GM13976 (cell line): ENCODE data around the gene SNF8.

ENCODE experiments used
- DNase-seq: peaks from one replicate; pipeline ENCODE4 v3.0.0; 2012; ENCODE audit warnings: low spot score
- in situ Hi-C: fragments of 300-500 bp; cut with MboI; formaldehyde crosslinking; loops from one replicate; pipeline ENCODE4 v1.12.0; 2022; ENCODE audit warnings: low sequenced_read_pairs, mixed read lengths, inconsistent platforms; ENCODE audit not compliant: unreplicated experiment
- TF ChIP-seq, protein P1 (sequence below): IDR thresholded peaks from 2 replicates; pipeline ENCODE4 v1.5.1; 2012; ENCODE audit warnings: borderline replicate concordance, mild to moderate bottlenecking; ENCODE audit not compliant: insufficient read depth; ENCODE audit errors: extremely low read depth, missing control alignments, control extremely low read depth

Gene SNF8

DNA sequence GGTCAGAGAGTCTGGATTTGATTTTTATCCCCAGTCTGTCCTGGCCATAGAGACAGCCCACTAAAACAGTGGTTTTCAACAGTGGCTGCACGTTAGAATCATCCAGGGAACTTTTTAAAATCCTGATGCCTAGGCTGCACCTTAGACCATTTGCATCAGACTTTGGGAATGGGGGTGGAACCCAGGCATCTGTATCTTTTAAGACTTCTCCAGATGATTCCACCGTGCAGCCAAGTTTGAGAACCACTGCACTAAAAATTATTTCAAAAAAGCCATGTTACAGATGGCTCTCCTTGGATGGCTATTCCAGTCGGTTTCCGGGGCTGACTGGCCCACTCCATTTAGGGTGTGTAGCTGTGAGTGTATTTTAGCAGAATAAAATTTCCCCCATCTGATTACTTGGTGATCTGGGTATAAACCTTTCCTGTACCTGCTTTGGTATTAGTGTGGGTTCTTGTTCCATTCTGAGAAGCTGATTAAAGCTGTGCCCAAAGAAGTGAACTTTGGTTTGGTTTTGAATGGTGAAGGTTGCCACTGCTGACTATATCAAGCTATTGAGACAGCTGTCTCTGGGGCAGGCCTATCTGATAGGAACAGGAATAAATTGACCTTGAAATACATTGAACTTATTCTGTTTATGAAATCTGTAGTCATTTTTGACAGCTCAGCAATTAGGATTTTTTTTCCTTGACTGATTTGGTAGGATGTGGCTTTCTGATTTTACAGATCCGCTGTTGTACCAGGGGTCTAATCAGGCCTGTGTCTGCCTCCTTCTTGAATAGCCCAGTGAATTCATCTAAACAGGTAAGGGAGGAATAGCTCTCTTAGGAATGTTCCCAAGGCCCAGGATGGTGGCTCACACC lies 50.8 kb downstream of the SNF8 start:
- TF ChIP-seq, protein P1, sequence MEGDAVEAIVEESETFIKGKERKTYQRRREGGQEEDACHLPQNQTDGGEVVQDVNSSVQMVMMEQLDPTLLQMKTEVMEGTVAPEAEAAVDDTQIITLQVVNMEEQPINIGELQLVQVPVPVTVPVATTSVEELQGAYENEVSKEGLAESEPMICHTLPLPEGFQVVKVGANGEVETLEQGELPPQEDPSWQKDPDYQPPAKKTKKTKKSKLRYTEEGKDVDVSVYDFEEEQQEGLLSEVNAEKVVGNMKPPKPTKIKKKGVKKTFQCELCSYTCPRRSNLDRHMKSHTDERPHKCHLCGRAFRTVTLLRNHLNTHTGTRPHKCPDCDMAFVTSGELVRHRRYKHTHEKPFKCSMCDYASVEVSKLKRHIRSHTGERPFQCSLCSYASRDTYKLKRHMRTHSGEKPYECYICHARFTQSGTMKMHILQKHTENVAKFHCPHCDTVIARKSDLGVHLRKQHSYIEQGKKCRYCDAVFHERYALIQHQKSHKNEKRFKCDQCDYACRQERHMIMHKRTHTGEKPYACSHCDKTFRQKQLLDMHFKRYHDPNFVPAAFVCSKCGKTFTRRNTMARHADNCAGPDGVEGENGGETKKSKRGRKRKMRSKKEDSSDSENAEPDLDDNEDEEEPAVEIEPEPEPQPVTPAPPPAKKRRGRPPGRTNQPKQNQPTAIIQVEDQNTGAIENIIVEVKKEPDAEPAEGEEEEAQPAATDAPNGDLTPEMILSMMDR: no peak
- no peak for DNase-seq
- in situ Hi-C loops: no loop called here

DNA sequence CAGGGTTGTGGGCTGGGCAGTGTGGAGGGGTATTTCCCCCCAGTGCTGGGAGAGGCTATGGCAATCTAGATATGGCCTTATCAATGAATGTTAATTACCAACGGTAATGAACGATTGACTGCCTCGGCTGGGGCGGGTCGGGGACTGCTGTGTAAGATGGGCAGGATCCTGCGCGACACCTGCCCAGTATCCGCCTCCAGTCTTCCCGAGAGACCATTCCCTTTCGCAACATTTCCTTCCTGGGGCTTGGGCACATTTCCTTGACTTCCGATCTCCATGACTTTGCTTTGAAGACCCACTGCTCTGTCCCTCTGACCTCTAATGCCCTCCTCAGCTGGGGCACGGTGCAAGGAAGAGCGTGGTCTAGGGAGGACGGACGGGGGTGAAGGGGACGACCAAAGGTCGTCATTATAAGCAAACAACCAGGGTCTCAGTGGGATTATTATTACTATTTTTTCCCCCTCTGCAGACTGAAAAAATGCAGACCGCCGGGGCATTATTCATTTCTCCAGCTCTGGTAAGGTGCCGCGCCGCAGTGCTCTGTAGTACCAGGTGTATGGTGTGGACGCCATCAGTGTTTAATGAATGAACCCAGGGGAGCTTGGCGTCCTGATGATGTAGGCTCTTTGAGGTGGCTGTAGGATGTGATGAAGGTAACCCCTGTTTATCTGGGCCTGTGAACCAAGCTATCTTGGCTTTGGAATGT lies 51.5 kb downstream of the SNF8 start:
- DNase-seq: no peak
- TF ChIP-seq, protein P1: no peak
- in situ Hi-C loops: no loop called here

DNA sequence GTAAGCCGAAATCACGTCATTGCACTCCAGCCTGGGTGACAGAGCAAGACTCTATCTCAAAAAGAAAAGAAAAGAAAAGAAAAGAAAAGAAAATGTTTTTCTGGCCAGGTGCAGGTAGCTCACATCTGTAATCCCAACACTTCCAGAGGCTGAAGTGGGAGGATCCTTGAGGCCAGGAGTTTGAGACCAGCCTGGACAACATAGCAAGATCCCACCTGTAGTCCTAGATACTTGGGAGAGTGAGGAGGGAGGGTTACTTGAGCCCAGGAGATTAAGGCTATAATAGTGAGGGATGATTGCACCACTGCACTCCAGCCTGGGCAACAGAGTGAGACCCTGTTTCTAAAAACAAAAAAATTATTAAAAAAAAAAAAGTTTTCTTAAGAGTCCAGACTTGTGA lies 54.6 kb downstream of the SNF8 start:
- no peak for DNase-seq
- TF ChIP-seq, protein P1: no peak
- in situ Hi-C loops: no loop called here

DNA sequence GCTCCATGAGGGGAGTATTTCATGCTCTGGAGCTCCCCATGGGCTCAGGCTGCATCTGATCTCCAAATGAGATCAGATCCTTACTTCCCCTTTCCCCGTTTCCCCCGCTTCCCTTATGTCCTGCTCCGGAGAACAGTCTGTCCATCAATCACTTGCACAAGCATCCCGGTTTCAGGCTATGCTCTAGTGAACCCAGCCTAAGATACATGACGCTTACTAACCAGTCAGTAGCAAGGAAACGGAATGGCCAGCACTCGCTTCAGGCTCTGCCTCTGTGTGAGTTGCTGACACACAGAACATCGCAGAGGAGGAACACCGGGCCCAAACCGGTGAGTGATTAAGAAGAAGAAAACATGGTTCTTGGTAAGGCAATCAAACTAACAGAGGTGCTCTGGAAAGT lies 61.5 kb downstream of the SNF8 start:
- in situ Hi-C loops: loop anchor here (5.0 to 10.0 kb wide), 2 partner anchors 149 to 208 kb away; no protein-coding TSS in a partner anchor
- DNase-seq: no peak
- TF ChIP-seq, protein P1: no peak

DNA sequence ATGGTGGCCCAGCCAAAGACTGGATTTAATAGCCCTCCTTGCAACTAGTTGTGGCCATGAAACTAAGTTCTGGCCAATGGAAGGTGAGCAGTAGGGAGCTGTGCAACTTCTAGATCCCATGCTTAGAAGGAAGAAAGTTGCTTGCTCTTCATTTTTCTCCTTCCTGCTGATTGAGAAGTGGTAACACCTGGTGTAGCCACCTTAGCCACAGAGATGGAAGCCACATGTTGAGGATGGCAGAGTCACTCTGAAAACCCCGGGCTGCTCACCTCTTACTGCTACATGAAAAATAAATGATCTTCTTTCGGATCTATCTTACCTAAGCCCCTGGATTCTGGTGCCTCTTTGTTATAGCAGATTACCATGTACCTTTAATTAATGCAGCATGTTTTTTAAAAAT lies 62.4 kb downstream of the SNF8 start:
- in situ Hi-C loops: loop anchor here (5.0 to 10.0 kb wide), 2 partner anchors 150 to 207 kb away; no protein-coding TSS in a partner anchor
- TF ChIP-seq, protein P1: no peak
- no peak for DNase-seq
